D721Med (cell line): Measurements from ENCODE around the gene UBIAD1.

Experiments used
- DNase-seq: peaks from one replicate; pipeline ENCODE4 v3.0.0; 2011; ENCODE audit warnings: low spot score; ENCODE audit not compliant: insufficient read length
- FAIRE-seq: peaks from 2 replicates; lab custom pipeline; 2011; peaks lifted over from hg19 to GRCh38; lab: Jason Lieb, UNC
- TF ChIP-seq, protein P1 (sequence below): IDR thresholded peaks from 2 replicates; pipeline ENCODE4 v1.5.1; 2012; ENCODE audit warnings: mild to moderate bottlenecking, control low read depth; ENCODE audit not compliant: insufficient read depth; ENCODE audit errors: missing control alignments

The UBIAD1 gene

DNA sequence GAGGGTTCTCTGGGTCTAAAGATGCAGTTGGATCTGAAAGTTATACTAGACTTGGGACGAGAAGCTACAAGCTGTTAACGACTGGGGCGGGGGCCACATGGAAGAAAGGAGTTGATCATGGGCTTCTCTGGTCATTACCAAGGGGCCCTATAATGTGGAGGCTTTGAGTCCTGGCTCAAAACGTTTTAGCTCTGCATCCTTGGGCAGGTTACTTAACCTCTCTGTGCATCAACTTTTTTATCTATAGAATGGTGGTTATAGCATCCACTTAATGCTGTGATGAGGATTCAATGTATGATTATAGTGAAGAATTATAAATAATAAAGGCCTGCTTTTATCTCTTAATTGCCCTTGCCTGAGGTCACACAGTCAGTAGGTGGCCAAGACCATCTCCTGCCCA, 53.1 kb downstream of the UBIAD1 start:
- DNase-seq = no peak
- TF ChIP-seq, protein P1, sequence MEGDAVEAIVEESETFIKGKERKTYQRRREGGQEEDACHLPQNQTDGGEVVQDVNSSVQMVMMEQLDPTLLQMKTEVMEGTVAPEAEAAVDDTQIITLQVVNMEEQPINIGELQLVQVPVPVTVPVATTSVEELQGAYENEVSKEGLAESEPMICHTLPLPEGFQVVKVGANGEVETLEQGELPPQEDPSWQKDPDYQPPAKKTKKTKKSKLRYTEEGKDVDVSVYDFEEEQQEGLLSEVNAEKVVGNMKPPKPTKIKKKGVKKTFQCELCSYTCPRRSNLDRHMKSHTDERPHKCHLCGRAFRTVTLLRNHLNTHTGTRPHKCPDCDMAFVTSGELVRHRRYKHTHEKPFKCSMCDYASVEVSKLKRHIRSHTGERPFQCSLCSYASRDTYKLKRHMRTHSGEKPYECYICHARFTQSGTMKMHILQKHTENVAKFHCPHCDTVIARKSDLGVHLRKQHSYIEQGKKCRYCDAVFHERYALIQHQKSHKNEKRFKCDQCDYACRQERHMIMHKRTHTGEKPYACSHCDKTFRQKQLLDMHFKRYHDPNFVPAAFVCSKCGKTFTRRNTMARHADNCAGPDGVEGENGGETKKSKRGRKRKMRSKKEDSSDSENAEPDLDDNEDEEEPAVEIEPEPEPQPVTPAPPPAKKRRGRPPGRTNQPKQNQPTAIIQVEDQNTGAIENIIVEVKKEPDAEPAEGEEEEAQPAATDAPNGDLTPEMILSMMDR = no peak
- FAIRE-seq = no peak

DNA sequence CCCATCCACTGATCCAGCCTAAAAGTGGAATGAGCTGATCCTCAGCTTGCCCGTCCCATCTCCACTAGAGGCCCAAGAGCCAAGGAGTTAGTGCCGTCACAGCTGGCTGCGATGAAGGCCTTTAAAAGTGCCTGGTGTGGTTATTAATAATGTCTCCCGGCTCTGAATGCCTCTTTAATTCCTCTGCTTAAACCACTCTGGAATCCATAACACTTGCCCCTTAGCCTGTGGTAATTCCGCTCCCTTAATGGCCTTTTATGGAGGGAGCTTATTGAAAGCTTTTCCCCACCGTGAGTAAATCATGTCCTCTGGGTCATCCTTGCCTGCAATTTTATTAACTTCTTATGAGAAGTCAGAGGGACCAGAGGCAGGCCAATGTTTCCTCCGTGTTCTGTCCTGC, 55.4 kb downstream of the UBIAD1 start:
- FAIRE-seq = no peak
- no peak for DNase-seq
- TF ChIP-seq, protein P1 = no peak

DNA sequence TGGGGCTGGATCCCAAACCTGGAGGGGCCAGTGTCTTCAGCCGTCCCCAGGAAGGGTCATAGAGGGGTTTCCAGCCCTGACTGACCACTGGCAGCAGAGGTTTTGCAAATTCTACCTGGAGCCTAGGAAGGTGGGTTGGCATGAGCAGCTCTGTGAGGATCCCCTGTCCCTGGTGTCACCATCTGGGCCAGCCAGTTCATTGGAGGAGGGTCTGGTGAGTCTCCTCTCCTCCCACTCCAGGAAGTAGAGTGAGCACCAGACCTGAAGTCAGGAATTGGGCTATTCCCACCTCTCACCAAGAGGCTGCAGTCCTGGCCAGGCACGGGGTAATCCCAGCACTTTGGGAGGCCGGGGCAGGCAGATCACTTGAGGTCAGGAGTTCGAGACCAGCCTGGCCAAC, 57.4 kb downstream of the UBIAD1 start:
- DNase-seq = no peak
- TF ChIP-seq, protein P1 = no peak
- no peak for FAIRE-seq

DNA sequence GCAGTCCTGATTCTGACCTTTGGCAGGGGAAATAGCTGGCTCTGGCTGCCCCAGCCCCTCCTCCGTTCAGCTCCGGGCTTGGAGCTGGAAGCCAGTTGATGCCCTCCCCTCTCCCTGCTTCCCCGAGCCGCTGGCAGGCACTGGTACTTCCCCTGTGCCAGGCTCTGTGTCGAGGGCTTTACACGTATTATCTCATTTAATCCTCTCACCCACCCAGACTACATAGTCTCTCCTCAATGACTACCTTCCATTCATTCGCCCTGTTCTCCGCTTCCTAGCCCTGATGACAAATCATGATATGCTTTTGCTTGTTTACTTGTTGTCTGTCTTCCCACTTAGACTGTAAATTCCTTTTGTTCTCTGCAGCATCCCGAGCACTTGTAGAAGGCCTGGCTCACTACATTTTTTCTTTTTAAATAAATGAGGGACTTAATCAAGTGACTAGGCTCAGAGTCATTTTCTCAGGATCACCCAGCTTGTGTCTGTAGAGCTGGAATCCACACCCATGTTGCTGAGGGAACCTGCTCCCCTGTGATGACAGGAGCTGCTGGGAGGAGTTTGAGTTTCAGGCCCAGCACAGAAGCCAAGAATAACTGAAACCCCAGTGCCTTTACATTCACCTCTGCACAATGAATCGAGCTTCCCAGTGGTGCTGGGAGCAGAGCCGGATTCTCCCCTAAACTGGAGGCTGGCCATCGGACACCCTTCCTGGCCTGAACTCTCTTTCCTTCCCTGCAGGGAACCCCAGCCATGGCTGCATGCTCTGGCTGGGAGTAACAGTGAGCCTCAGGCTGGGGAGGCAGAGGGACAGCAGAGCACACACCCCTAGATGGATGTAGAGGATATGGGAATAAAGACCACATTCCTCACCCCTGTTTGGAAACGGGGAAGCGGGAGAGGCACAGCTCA, 58.3 kb downstream of the UBIAD1 start:
- FAIRE-seq = no peak
- no peak for DNase-seq
- TF ChIP-seq, protein P1 = no peak

DNA sequence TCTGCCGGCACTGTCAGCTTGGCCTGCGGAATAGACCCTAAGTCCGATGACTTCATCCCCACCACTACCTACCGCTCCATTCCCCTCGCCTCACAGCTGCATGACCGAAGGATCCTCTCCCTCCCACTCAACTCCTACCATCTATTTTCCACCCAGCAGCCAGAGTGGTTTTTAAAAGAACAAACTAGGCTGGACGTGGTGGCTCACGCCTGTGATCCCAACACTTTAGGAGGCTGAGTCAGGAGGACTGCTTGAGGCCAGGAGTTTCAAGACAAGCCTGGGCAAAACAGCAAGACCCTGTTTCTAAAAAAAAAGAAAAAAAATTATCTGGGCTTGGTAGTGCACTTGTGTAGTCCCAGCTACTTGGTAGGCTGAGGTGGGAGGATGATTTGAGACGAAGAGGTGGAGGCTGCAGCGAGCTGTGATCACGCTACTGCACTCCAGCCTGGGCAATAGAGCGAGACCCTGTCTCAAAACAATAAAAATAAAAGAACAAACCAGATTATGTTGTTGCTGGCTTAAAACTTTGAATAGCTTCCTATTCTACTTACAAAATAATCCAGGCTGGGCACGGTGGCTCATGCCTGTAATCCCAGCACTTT, 59.0 kb downstream of the UBIAD1 start:
- no peak for FAIRE-seq
- no peak for DNase-seq
- TF ChIP-seq, protein P1 = no peak

DNA sequence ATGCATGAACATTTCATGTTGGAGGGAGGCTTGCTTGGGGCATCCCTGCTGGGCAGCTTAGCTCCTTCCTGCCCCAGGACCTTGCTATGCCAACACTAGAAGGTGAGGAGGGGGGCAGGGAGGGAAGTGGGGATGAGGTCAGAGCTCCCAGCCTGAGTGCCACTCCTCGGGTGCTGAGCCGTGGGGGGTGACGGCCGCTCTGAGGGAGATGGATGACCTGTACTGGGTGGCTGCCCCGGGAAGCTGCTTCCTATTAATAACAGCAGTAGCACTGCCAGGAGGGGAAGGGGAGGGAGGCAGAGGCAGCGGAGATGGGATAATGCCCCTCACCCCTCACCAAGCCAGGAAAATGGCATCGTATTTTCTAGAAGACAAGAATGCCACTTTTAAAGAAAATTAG, 60.6 kb downstream of the UBIAD1 start:
- FAIRE-seq = no peak
- DNase-seq = no peak
- TF ChIP-seq, protein P1 = no peak
